Heart right ventricle (tissue), 16 donors: ENCODE measurements around the gene ARSI. TPM values are rescaled to one million over a fixed set of nuclear protein-coding genes. Genes with fewer than 3 reads are reported as not detected.

Experiments
- ATAC-seq, 8 donors: fragments of 200-7000 bp; cut with Tn5 transposase; one replicate each; pipeline ENCODE4 v1.9.1; 2020; ENCODE audit warnings: mild to moderate bottlenecking in 8 of 8, moderate library complexity in 8 of 8, moderate number of reproducible peaks in 1 of 8
- DNase-seq, 2 donors: peaks; one replicate each; pipeline ENCODE4 v3.0.0-alpha.2; 2020
- H3K27ac ChIP-seq, 10 donors: fragments of 200-600 bp; sonication (generic) in 2 of 10; one replicate each; pipeline versions ENCODE4 v1.5.0 to v1.8.0; 2020 to 2022; ENCODE audit warnings: mild to moderate bottlenecking in 3 of 10
- H3K27me3 ChIP-seq, 7 donors: fragments of 200-600 bp; one replicate each; pipeline ENCODE4 v1.8.0; 2021 to 2022; ENCODE audit warnings: mild to moderate bottlenecking in 2 of 7
- H3K36me3 ChIP-seq, 9 donors: fragments of 200-600 bp; sonication (generic) in 1 of 9; one replicate each; pipeline versions ENCODE4 v1.5.0 to v1.8.0; 2020 to 2022; ENCODE audit warnings: mild to moderate bottlenecking in 2 of 9
- H3K4me1 ChIP-seq, 9 donors: fragments of 200-600 bp; sonication (generic) in 1 of 9; one replicate each; pipeline versions ENCODE4 v1.5.0 to v1.8.0; 2020 to 2022; ENCODE audit warnings: mild to moderate bottlenecking in 4 of 9
- H3K4me3 ChIP-seq, 10 donors: fragments of 200-600 bp; sonication (generic) in 2 of 10; one replicate each; pipeline versions ENCODE4 v1.5.0 to v1.8.0; 2020 to 2022; ENCODE audit warnings: mild to moderate bottlenecking in 7 of 10, moderate library complexity in 2 of 10
- H3K9me3 ChIP-seq, 11 donors: fragments of 200-600 bp in 10 of 11; sonication (generic) in 2 of 11; one replicate each; pipeline versions ENCODE4 v1.5.0 to v1.8.0; 2013 to 2022; ENCODE audit warnings: mild to moderate bottlenecking in 2 of 11, control low read depth in 1 of 11, moderate library complexity in 1 of 11
- whole genome bisulfite sequencing, 2 donors: extraction: QIAGEN DNeasy Blood & Tissue Kit; methylation state at CpG; one replicate each; pipeline ENCODE4 v1.1.7; 2013; ENCODE audit warnings: inconsistent platforms in 1 of 2; 5-methylcytosine and 5-hydroxymethylcytosine counted together
- intact Hi-C, 10 donors: fragments of 100-400 bp; cut with DNase I; formaldehyde crosslinking; loops; one replicate each; pipeline versions ENCODE4 v1.11.1 to v1.14.2; 2022
- polyA plus RNA-seq, 2 donors: library from polyadenylated mRNA; stranded (reverse); fragments of 200-250 nt; gene quantifications; one replicate each; pipeline ENCODE4 v1.2.3, GENCODE V29; 2013
- total RNA-seq, 10 donors: library from RNA; stranded (reverse); fragmentation: NEBNext Ultra II Directional in 3 of 10; extraction: Animal tissue kit (Norgen Biotek cat#: 25700) in 3 of 10; gene quantifications; one replicate each; pipeline versions ENCODE4 v1.2.1 to v1.2.4, GENCODE V29; 2021 to 2023
- TF ChIP-seq, protein P1 (sequence below), 9 donors: fragments of 200-600 bp; sonication (generic) in 2 of 9; IDR thresholded peaks; one replicate each; pipeline versions ENCODE4 v1.5.0 to v1.8.0; 2021 to 2022; ENCODE audit warnings: antibody characterized with exemption in 9 of 9, mild to moderate bottlenecking in 5 of 9, moderate library complexity in 1 of 9
- donor health status: Arrhythmogenic right ventricular cardiomyopathy.
- donor health status: ischemic (EF 13 %, LVEDD 7.1; RV severe dilation, severe dysfunction).
- donor health status: healthy with polysubstance abuse.
- donor health status: DM: no; HTN: yes; CAD: no.
- donor health status: DM: no; HTN: no; CAD: no.
- donor health status: ischemic (EF 25% LVEDD 6.9; RV normal size, moderate dysfunction).
- donor health status: ischemic (EF 25% LVEDD 5.7; RV mildly dilated, moderate dysfunction).
- donor health status: healthy.
- donor health status: DM: yes; HTN: yes; CAD: no.
- donor health status: Ischemic cardiomyopathy.
- donor health status: ischemic (EF 35%, LVEDD 5.7; RV mildly dilated, moderate dysfunction).
- donor health status: nonischemic (EF 11% LVEDD 7.7; RV severe dilation, severe dysfunction).
- donor health status: DM: yes; HTN: yes; CAD: no.
- donor health status: PGD.
- donor health status: ischemic (EF 29% LVEDD 5.4; RV normal size, mild dysfunction).
- donor health status: nonischemic (EF 23%, LVEDD 6.1; RV moderate dilation, normal function).

Gene ARSI
- total and polyA plus RNA-seq, 12 donors, result 0.11 to 0.65 (median 0.32) TPM; not detected in 2

DNA sequence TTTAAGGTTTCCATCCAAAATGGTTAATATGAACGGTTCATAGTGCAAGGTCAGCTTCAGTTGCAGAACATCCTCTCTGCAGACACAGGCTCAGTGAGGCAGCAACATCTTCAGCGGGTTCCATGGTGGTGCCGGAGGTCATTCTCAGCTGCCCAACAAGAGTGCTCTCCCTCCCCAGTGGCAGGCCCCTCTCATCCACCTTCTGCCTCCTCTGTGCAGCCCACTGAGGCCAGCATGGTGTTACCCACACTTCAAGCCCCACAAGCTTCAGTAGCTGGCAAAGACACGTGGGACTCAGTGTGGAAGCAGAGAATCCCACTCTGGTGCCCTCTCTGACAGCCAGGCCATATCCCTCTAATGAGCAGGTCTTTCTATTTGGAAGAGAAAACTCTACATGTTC, 4.1 kb upstream of the ARSI start:
- no peak for DNase-seq
- 91 to 94% methylated on average over 4 of the region's 4 CpGs for WGBS, 2 donors
- Histone ChIP-seq H3K4me1 (peaks cover 0 to 27% (median 12%) of the 10 kb centered on the region in 9 donors), H3K27ac (no peak overlapping the region), H3K4me3 (no peak overlapping the region), H3K9me3 (no peaks in the 10 kb centered on the region), H3K27me3 (peaks cover 0 to 28% (median 17%) of the 10 kb centered on the region in 7 donors), H3K36me3 (no peaks in the 10 kb centered on the region)
- intact Hi-C loops, result no loop called here
- no peak for ATAC-seq
- TF ChIP-seq, protein P1, sequence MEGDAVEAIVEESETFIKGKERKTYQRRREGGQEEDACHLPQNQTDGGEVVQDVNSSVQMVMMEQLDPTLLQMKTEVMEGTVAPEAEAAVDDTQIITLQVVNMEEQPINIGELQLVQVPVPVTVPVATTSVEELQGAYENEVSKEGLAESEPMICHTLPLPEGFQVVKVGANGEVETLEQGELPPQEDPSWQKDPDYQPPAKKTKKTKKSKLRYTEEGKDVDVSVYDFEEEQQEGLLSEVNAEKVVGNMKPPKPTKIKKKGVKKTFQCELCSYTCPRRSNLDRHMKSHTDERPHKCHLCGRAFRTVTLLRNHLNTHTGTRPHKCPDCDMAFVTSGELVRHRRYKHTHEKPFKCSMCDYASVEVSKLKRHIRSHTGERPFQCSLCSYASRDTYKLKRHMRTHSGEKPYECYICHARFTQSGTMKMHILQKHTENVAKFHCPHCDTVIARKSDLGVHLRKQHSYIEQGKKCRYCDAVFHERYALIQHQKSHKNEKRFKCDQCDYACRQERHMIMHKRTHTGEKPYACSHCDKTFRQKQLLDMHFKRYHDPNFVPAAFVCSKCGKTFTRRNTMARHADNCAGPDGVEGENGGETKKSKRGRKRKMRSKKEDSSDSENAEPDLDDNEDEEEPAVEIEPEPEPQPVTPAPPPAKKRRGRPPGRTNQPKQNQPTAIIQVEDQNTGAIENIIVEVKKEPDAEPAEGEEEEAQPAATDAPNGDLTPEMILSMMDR (IDR thresholded peaks at IDR 0.05), result no peak

- Histone ChIP-seq H3K36me3 (no peaks in the 10 kb centered on the region), H3K4me1 (peaks cover 0 to 35% (median 12%) of the 10 kb centered on the region in 9 donors), H3K4me3 (no peak overlapping the region), H3K9me3 (no peaks in the 10 kb centered on the region), H3K27me3 (peaks cover 0 to 38% (median 29%) of the 10 kb centered on the region in 7 donors), H3K27ac (no peak overlapping the region)
- DNase-seq (no peak), ATAC-seq (no peak)
- intact Hi-C loops, result no loop called here
- TF ChIP-seq, protein P1 (IDR thresholded peaks at IDR 0.05), result no peak
- 31% methylated on average over 1 of the region's 1 CpG for WGBS, 2 donors
These were observed 2.9 kb upstream of the ARSI start for GRCh38 chr5:150305557-150305956.

DNA sequence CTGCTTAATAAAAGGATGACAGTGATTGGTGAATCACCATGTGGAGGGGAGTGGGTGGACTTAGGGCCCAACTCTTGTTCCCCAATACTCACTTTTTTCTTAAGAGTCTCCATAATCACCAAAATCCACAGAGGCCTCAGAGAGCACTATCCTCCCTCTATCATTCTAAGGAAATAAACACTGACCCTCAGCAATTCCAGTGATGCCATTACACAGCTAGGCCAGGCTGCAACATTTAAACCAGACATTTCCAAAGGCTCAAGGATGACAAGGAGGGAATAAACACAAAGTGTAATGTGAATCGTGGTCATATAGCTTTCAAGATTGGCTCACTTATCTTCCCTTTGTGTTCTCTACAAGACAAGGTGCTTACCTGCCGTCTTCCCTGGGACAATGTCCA, 2.4 kb upstream of the ARSI start:
- no peaks in the 10 kb centered on the region for H3K9me3 ChIP-seq

GRCh38 chr5:150304481-150305081, 1.9 kb upstream of the ARSI start:
- WGBS, 2 donors, result 87 to 88% methylated on average over 4 of the region's 4 CpGs
- H3K4me3 ChIP-seq, result no peak overlapping the region
- no peaks in the 10 kb centered on the region for H3K36me3 ChIP-seq
- H3K4me1 ChIP-seq, result peaks cover 0 to 35% (median 12%) of the 10 kb centered on the region in 9 donors
- DNase-seq (no peak), ATAC-seq (peak in 1 of 8 donors; percentile 4)
- peak overlapping the region in 5 of 10 donors; percentile 19 to 47 (median 34) for H3K27ac ChIP-seq
- TF ChIP-seq, protein P1 (IDR thresholded peaks at IDR 0.05), result no peak
- H3K9me3 ChIP-seq, result no peaks in the 10 kb centered on the region
- H3K27me3 ChIP-seq, result peaks cover 0 to 38% (median 28%) of the 10 kb centered on the region in 7 donors
- intact Hi-C loops, result no loop called here

More for the DNA sequence above, 2.4 kb upstream of the ARSI start:
- peak overlapping the region in 1 of 10 donors; percentile 47 for H3K27ac ChIP-seq
- intact Hi-C loops, result no loop called here
- peaks cover 0 to 35% (median 12%) of the 10 kb centered on the region in 9 donors for H3K4me1 ChIP-seq
- TF ChIP-seq, protein P1 (IDR thresholded peaks at IDR 0.05), result no peak
- peaks cover 0 to 38% (median 30%) of the 10 kb centered on the region in 7 donors for H3K27me3 ChIP-seq
- no peak for DNase-seq
- no peak for ATAC-seq
- no peak overlapping the region for H3K4me3 ChIP-seq
- 80 to 93% methylated on average over 2 of the region's 2 CpGs for WGBS, 2 donors
- H3K36me3 ChIP-seq, result no peaks in the 10 kb centered on the region
